Left ventricle myocardium inferior (tissue), 1 donor: ENCODE measurements around the gene SLC4A1. TPM values are rescaled to one million over a fixed set of nuclear protein-coding genes. Genes with fewer than 3 reads are reported as not detected.

Experiments used
- DNase-seq: peaks from one replicate; pipeline ENCODE4 v3.0.0-alpha.2; 2020
- H3K27ac ChIP-seq: fragments of 200-600 bp; replicated peaks from 2 replicates; pipeline ENCODE4 v1.8.0; 2021
- H3K27me3 ChIP-seq: fragments of 200-600 bp; 2 replicates; pipeline ENCODE4 v1.8.0; 2021; ENCODE audit warnings: low read depth
- H3K36me3 ChIP-seq: fragments of 200-600 bp; 2 replicates; pipeline ENCODE4 v1.8.0; 2021
- H3K4me1 ChIP-seq: fragments of 200-600 bp; 2 replicates; pipeline ENCODE4 v1.8.0; 2021
- H3K4me3 ChIP-seq: fragments of 200-600 bp; 2 replicates; pipeline ENCODE4 v1.8.0; 2021; ENCODE audit warnings: mild to moderate bottlenecking, moderate library complexity
- H3K9me3 ChIP-seq: fragments of 200-600 bp; replicated peaks from 2 replicates; pipeline ENCODE4 v1.8.0; 2021
- intact Hi-C: fragments of 100-400 bp; cut with micrococcal nuclease; formaldehyde crosslinking; loops from one replicate; pipeline ENCODE4 v1.11.0; 2022
- total RNA-seq: library from RNA; stranded (reverse); fragmentation: NEBNext Ultra II Directional; extraction: Animal tissue kit (Norgen Biotek cat#: 25700); gene quantifications from one replicate; pipeline ENCODE4 v1.2.1, GENCODE V29; 2021
- TF ChIP-seq, protein P1 (sequence below): fragments of 200-600 bp; IDR thresholded peaks from 2 replicates; pipeline ENCODE4 v1.8.0; 2021; ENCODE audit warnings: antibody characterized with exemption, mild to moderate bottlenecking, borderline replicate concordance
- donor health status: DM: no; HTN: yes; CAD: no; lungs with severe emphysema.

The SLC4A1 gene
- total RNA-seq, 1 donor from 2014 or later: not detected

DNA sequence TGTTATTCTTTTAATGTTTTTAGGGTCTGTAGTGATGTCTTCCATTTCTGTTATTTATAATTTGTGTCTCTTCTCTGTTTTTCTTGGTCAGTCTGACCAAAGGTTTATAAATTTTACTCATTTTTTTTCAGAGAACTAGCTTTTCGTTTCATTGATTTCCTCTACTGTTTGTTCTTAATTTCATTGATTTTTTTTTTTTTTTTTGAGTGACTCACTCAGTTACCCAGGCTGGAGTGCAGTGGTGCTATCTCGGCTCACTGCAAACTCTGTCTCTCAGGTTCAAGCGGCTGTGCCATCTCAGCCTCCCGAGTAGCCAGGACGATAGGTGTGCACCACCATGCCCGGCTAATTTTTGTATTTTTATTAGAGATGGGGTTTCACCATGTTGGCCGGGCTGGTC is 35.9 kb downstream of the SLC4A1 start:
- intact Hi-C loops: no loop called here
- TF ChIP-seq, protein P1, sequence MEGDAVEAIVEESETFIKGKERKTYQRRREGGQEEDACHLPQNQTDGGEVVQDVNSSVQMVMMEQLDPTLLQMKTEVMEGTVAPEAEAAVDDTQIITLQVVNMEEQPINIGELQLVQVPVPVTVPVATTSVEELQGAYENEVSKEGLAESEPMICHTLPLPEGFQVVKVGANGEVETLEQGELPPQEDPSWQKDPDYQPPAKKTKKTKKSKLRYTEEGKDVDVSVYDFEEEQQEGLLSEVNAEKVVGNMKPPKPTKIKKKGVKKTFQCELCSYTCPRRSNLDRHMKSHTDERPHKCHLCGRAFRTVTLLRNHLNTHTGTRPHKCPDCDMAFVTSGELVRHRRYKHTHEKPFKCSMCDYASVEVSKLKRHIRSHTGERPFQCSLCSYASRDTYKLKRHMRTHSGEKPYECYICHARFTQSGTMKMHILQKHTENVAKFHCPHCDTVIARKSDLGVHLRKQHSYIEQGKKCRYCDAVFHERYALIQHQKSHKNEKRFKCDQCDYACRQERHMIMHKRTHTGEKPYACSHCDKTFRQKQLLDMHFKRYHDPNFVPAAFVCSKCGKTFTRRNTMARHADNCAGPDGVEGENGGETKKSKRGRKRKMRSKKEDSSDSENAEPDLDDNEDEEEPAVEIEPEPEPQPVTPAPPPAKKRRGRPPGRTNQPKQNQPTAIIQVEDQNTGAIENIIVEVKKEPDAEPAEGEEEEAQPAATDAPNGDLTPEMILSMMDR: no peak
- Histone ChIP-seq H3K27ac (no peak overlapping the region), H3K36me3 (no peaks in the 10 kb centered on the region), H3K27me3 (no peaks in the 10 kb centered on the region), H3K9me3 (no peaks in the 10 kb centered on the region), H3K4me1 (peaks cover 22% of the 10 kb centered on the region), H3K4me3 (no peak overlapping the region)
- DNase-seq: no peak

DNA sequence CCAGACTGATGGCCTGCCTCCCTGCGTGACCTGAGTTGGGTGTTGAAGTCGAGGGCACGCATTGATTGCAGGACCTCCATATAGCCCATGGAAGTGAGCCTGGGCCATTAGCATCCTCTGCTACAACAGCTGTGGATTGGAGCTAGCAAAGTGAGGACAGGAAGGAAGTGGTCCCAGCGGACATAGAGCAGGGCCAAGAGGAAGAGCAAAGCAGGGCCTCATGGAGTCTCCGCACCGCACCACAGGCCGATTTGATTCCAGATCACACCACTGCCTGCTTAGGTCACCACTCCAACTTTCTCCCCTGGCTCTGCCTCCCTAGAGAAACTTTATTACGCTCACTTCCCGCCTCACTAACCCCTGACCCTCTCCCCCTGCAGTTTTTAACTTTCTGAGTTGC is 37.8 kb downstream of the SLC4A1 start:
- intact Hi-C loops: no loop called here

DNA sequence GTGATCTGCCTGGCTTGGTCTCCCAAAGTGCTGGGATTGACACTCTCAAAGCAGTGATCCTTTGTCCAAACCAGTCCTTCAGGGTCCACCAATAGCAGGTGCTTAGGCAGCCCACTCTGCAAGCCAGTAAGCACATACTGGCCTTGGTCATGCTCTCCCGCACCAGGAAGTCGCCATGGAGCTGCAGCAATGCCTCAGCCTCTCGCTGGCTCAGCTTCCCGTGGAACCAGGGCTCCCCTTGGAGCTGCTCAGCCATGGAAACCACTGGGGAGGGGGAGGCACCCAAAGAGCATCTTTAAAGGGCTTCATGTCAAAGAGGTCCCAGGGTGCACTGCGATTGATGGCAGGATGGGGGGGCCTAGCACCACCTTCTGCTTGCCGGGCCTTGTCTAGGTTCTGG is 38.8 kb downstream of the SLC4A1 start:
- DNase-seq: no peak
- TF ChIP-seq, protein P1: no peak
- Histone ChIP-seq H3K36me3 (no peaks in the 10 kb centered on the region), H3K4me3 (no peak overlapping the region), H3K4me1 (peaks cover 15% of the 10 kb centered on the region), H3K9me3 (no peaks in the 10 kb centered on the region), H3K27me3 (no peaks in the 10 kb centered on the region), H3K27ac (no peak overlapping the region)
- intact Hi-C loops: no loop called here

More for the DNA sequence above, 37.8 kb downstream of the SLC4A1 start:
- TF ChIP-seq, protein P1: no peak
- Histone ChIP-seq H3K4me1 (peaks cover 17% of the 10 kb centered on the region), H3K27me3 (no peaks in the 10 kb centered on the region), H3K9me3 (no peaks in the 10 kb centered on the region), H3K4me3 (no peak overlapping the region), H3K36me3 (no peaks in the 10 kb centered on the region), H3K27ac (peak overlapping the region; percentile 50)
- no peak for DNase-seq

DNA sequence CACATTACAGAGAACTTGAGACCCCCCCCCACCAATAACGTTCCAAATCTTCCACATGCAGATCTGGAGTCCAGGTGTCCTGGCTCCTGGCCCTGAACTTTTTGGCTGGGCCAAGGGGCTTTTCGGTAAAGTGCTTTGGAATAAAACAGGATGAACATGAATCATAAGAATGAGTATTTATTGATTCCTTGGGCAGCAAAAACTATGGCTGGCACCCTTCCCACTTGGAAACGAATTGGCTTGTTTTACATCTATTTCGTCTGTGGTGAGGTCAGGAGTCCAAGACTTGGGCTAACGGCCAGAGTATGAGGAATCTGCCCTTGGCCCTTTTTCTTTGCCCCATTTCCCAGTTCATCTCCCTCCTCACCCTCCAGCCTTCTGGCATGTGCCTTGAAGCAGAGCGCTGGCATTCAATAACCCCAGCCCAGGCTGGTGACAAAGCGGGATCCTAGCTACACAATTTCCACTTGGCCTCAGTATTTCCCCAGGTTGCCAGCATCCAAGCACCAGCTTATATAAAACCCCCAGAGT is 44.3 kb downstream of the SLC4A1 start:
- peak overlapping the region; percentile 100 for H3K27ac ChIP-seq
- DNase-seq: no peak
- H3K36me3 ChIP-seq: no peaks in the 10 kb centered on the region
- no peaks in the 10 kb centered on the region for H3K9me3 ChIP-seq
- TF ChIP-seq, protein P1: no peak
- peaks cover 45% of the 10 kb centered on the region for H3K4me1 ChIP-seq
- intact Hi-C loops: no loop called here
- H3K27me3 ChIP-seq: no peaks in the 10 kb centered on the region
- H3K4me3 ChIP-seq: no peak overlapping the region

DNA sequence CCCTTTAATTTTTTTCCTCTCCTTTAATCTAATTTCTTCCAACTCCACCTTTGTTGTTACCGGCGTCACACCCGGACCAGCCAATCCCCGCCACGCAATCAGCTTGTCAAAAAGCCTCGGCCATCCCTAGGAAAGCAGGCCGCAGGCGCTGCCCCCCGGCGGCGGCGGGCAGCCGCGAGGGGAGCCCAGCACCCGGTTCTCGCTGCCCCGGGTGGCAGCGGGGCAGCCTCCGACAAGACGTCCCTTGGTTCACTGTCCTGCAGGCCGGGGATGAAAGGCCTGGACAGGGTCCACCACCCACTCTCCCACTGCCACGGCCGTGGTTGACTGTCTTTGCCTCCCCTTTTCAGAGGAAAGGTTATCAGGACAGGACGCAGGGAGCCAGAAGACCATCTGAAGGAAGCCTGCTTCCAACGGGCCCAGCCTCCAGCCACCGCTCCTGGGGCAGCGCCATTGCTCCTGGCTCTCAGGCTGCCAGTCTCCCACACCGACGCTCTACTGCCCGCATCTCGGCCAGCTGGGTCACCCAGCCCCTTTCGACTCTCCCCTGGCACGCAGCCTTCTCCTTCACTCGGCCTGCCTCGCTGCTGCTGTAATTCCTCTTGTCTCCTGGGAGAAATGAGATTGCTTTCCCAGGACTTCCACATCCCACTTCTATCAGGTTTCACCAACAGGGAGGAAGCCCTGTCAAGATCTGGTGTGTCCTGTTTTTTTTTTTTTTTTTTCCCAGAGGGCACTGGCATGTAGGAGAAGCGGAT is 45.6 kb downstream of the SLC4A1 start:
- Histone ChIP-seq H3K36me3 (peaks cover 1% of the 10 kb centered on the region), H3K27me3 (no peaks in the 10 kb centered on the region), H3K4me1 (peaks cover 55% of the 10 kb centered on the region), H3K27ac (peak overlapping the region; percentile 100), H3K9me3 (no peaks in the 10 kb centered on the region), H3K4me3 (peak overlapping the region; percentile 84)
- TF ChIP-seq, protein P1: peak; percentile 51
- intact Hi-C loops: no loop called here
- DNase-seq: peak; percentile 80
